ENCODE results near the gene ORM1.
"Not testable (repeated sequence)": the region's sequence is repeated elsewhere in the genome, so short reads cannot be mapped to it uniquely, and the experiment has no call there.

The ORM1 gene

GRCh38 chr9:114322831-114323531 is at the start of gene ORM1:
Gene ORM1, plus strand, starts transcription at chr9:114323098. Its CDS starts 36 bp downstream, at chr9:114323134.
- DNase-seq = not testable (repeated sequence)

GRCh38 chr9:114273461-114273881 is 49.4 kb upstream of the ORM1 start:
- DNase-seq = no peak

GRCh38 chr9:114274217-114274616 is 48.7 kb upstream of the ORM1 start:
- no peak for DNase-seq

GRCh38 chr9:114275246-114276004 is 47.5 kb upstream of the ORM1 start:
- no peak for DNase-seq

GRCh38 chr9:114276908-114277821 is 45.7 kb upstream of the ORM1 start:
- DNase-seq = no peak

- DNase-seq = no peak
Observed at GRCh38 chr9:114278356-114278755, 44.5 kb upstream of the ORM1 start.

GRCh38 chr9:114278881-114279570 is 43.9 kb upstream of the ORM1 start:
- no peak for DNase-seq

- no peak for DNase-seq
Observed at GRCh38 chr9:114279693-114280092, 43.2 kb upstream of the ORM1 start.

- no peak for DNase-seq
Observed at GRCh38 chr9:114280636-114281472, 42.0 kb upstream of the ORM1 start.

- no peak for DNase-seq
Observed at GRCh38 chr9:114281473-114282103, 41.3 kb upstream of the ORM1 start.

- no peak for DNase-seq
Observed at GRCh38 chr9:114282104-114282485, 40.8 kb upstream of the ORM1 start.

GRCh38 chr9:114282507-114282906 is 40.4 kb upstream of the ORM1 start:
- no peak for DNase-seq

- no peak for DNase-seq
Observed at GRCh38 chr9:114282926-114283325, 40.0 kb upstream of the ORM1 start.

GRCh38 chr9:114283551-114284111 is 39.3 kb upstream of the ORM1 start:
- no peak for DNase-seq

GRCh38 chr9:114284316-114285060 is 38.4 kb upstream of the ORM1 start:
- no peak for DNase-seq

- DNase-seq = no peak
Observed at GRCh38 chr9:114285166-114285867, 37.6 kb upstream of the ORM1 start.

- DNase-seq = no peak
Observed at GRCh38 chr9:114286146-114286679, 36.7 kb upstream of the ORM1 start.

- no peak for DNase-seq
Observed at GRCh38 chr9:114287001-114287762, 35.7 kb upstream of the ORM1 start.
